Measurements from ENCODE around the gene YBX3.
"Not testable (repeated sequence)": the region's sequence is repeated elsewhere in the genome, so short reads cannot be mapped to it uniquely, and the experiment has no call there.

Gene YBX3

DNA sequence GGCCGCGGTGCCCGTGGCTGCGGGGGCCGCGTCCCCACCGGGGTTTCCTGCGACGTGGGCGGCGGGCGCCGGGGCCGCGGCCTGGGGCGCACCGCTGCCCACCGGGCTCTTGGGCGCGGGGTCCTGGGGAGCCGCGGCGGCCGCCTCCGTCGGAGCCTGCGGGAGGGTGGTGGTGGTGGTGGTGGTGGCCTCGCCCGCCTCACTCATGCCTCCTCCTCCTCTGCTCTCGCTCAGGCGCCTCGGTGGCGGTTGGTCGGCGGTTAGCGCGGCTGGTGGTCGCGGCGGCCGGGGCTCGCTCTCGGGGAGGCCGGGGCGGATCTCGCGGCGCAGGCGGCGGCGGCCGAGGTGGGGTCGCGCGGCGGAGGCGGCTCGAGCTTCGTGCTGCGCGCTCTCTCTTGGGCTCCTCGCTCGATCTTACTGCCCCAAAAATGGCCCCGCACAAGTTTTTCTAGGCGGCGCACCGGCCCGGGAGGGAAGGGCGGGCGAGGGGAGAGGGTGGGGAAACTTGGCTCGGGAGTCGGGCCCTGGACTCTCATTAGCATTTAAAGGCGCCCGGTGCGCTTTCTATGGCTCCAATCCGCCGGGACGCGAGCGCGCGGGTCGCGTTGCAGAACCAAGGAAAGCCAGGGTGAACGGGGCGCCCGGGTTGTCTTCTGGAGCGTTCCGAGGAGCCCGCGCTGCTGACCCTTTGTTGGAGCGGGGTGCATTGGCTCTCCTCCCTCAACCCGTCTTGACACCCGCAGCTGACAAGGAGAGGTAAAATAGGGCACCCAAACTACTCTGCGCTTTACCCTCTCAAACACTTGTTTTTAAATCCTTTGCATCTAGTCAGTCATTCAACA, at the start of gene YBX3:
Gene YBX3, minus strand, starts transcription at position 419 of the 842 bp plus-strand sequence. Its CDS starts 212 bp downstream, at position 207.
- peak; percentile 75 for DNase-seq

DNA sequence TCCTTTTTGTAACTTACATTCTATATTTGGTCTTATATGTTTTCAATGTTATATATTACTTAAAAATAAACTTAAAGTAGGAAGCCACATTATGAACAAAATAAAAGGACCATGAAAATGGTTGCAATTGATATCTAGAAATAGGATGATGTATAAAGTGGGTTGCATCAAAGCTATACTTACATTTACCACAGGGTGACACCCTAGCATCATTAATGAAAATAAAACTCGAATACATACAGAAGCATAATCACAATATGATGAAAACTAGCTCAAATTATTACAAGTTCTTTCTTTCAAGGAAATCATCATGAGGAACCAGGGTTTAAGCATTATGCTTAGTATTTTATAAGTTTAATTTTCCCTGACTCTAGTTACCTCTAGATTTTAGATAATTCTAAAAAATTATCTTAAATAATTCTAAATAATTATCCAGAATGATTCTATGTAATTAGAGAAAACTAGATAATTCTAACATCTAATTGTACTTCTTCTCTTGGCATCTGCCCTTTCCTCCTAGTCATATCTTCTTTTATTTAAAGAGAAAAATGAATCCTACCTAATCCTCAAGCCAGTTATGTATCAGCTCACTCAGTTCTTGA, 48.1 kb upstream of the YBX3 start:
- DNase-seq: peak; percentile 50

DNA sequence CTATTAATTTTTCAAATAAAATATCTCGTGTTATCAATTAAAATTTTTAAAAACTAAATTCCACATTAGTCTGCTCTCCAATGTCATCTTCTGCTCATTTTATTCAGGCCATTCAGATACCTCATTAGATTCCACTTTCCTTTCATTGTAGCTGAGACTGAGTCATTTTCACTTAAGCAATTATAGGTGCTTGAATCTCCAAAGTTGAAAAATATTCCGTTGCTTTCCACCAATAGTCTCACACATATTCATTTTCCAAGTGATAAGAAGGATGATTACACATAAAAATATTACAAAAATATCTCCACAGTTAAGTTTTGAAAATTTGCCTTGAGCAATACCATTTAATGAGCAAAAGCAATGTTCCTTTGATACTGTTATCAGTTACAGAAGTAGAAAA, 36.5 kb upstream of the YBX3 start:
- no peak for DNase-seq

DNA sequence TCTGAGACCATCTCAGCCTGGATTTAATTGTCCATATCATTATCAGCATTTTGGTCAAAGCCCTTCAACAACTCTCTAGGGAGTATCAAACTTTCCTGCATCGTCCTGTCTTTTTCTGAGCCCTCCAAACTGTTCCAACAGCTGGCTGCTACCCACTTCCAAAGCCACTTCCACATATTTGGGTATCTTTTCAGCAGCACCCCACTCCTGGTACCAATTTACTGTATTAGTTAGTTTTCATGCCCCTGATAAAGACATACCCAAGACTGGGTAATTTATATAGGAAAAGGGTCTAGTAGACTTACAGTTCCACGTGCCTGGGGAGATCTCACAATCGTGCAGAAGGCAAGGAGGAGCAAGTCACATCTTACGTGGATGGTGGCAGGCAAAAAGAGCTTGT, 33.1 kb upstream of the YBX3 start:
- DNase-seq: no peak

DNA sequence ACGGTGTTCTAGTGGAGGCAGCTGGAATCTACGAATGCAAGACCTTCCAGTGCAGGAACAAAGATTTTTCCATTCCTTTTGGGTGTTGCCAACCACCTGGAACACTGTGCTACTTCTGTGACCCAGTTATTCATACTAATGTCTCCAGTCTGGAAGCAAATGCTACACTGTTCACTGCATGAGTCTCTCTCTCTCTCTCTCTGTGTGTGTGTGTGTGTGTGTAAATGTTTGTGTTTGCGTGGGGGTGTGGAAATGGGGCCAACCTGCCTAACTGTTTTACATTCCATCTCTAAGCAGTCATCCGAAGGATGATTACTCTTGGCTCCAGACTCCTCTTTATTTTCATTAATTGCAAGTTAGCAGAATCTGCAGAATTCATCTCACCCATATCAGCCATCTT, 29.9 kb upstream of the YBX3 start:
- DNase-seq: peak; percentile 20

DNA sequence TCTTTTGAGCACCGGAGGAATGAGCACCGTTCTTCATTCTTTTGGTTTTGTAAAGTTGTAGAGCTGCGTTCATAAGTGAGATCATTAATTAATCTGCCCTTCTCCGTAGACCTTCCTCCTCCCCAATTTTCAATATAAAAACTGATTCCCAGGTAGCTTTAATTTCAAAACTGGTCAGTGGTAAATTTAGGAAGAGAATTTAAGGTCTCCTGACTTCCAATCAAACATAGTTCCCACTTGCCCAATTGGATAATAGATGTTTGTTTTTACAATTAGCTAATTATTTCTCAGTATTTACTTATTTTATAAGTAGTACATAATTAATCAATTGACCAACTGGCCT, 27.2 kb upstream of the YBX3 start:
- DNase-seq: no peak

DNA sequence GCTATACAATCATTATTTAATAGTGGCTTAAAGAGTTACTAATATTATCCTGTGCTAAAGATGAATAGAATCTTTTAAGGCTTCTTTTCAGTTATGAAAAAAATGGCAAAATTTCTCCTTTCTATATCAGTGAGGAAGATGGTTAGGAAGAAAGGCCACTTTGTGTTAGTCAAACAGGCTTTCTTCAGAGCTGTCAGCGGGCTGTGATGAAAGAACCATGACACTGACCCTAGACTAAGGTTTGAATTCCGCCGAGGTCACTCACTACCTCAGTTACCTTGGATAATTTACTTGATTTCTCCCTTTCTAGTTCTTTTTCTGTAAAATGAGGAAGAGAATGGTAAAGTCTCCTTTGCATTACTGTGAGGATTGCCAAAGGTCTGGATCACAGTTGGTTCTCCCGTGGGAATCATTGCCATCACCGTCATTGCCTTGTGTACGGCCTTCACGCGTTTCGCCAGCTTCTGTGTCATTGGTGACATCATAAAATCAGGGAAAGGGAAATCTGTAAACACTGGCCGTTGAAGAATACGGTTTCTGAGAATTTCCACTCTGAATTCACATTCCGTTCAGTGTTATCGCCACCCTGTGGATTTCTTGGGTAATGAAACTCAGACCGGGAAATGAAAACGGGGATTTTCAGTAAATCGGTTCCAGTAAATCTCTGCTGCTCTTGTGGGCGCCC, 26.7 kb upstream of the YBX3 start:
- peak; percentile 90 for DNase-seq

- no peak for DNase-seq
Observed at GRCh38 chr12:10747730-10748129, 24.6 kb upstream of the YBX3 start.

DNA sequence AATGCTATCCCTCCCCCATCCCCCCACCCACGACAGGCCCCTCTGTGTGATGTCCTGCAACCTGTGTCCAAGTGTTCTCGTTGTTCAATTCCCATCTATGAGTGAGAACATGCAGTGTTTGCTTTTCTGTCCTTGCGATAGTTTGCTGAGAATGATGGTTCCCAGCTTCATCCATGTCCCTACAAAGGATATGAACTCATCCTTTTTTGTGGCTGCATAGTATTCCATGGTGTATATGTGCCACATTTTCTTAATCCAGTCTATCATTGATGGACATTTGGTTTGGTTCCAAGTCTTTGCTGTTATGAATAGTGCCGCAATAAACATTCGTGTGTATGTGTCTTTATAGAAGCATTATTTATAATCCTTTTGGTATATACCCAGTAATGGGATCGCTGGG, 20.3 kb upstream of the YBX3 start:
- not testable (repeated sequence) for DNase-seq

DNA sequence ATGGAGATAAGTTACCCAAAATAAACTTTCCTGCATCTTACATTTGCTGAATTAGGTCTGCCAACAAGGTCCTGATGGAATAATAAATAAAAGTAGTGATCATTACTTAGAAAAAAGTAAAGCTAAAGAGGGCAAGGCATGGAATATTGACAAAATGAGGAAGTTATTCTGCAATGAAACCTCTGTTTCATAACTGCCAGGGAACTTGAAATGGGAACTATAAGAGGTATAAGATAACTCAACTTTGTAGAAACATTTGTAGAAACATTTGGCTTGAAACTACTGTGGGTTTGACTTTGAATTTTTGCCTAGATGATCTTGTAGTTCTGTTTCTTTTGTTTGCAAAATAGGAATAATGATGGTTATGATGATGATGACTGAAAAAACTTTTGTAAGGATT, 18.7 kb upstream of the YBX3 start:
- DNase-seq: no peak

- no peak for DNase-seq
Observed at GRCh38 chr12:10740182-10740581, 17.1 kb upstream of the YBX3 start.

DNA sequence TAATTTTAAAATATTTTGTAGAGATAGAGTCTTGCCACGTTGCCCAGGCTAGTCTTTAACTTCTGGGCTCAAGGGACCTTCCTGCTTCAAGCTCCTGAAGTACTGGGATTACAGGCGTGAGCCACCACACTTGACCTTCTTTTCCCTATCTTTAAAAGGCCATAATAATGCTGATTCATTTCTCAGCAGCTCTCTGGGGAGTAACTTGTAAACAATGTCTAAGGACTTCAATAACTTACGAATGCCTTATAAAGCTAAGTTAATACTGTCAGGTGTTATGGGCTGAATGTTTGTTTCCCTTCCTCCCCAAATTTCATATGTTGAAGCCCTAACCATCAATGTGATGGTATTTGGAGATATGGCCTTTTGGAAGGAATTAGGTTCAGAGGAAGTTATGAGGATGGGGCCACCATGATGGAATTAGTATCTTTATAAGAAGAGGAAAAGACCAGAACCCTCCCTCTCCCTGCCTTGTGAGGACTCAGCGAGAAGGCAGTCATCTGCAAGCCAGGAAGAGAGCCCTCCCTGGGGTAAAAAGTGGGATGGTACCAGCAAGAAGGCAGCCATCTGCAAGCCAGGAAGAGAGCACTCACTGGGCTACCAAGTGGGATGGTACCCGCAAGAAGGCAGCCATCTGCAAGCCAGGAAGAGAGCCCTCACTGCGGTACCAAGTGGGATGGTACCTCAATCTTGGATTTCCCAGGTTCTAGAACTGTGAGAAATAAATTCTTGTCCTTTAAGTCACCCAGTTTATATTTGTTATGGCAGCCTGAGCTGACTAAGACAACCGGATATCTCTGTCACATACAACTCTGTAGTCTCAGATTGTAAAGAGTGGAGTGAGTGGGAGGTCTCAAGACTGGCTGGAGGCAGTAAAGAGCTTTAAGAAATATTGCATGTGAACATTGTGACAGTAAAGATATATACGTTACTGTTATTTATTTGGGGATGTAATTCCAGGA, 16.3 kb upstream of the YBX3 start:
- DNase-seq: no peak

- no peak for DNase-seq
Observed at GRCh38 chr12:10737249-10737648, 14.1 kb upstream of the YBX3 start.

DNA sequence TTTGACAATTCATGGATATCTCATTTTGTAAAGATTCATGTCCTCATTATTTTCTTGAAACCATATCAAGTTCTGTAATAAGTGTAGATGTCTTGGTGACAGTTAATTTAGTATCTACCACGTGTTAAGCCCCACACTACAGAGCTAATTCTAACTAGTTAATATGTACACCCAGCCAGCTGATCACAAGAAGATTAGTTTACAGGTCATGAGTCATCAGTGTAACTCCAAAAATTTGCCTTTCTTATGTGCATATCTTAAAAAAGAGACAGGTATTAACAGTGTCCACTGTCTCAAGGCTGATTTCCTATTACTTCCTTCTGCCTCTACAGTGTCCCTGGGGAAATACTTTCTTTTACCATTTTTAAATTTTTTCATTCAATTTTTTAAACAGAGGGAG, 13.3 kb upstream of the YBX3 start:
- DNase-seq: no peak

DNA sequence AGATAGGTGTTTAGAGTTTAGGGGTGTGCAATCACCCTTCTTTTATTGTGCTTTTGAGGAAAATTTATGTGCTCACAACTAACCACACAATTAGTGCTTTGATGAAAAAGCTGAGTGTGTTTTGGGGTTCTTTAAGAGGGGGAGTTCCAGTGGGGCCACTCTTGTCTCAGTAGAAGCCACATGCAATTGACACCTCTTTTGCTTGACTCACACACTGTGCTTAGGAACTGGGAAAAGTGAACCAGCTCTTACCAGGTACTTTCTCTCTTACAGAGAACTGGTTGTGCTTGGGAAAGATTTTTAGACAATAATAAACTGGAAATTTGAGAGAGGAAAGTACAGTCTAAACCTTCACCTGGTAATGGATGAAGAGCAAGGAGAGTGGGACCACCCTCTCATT, 12.3 kb upstream of the YBX3 start:
- no peak for DNase-seq

DNA sequence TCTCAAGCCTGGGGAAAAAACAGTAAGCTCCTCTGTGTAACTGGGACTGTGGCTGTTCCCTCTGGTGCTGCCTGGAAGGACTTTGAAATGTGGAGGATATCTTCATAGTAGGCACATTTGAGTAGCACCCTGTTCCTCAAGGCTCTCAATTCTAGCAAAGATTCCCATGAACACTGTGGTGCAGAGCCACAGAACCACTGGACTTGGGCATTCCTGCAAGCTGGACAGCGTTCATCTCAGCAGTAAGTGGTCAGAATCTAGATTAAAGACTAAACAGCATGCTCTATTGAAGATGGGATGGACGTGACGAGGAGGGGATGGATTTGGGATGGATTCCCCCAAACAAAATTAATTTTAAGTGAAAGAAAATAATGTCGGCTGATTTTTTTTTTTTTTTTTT, 9.4 kb upstream of the YBX3 start:
- no peak for DNase-seq

DNA sequence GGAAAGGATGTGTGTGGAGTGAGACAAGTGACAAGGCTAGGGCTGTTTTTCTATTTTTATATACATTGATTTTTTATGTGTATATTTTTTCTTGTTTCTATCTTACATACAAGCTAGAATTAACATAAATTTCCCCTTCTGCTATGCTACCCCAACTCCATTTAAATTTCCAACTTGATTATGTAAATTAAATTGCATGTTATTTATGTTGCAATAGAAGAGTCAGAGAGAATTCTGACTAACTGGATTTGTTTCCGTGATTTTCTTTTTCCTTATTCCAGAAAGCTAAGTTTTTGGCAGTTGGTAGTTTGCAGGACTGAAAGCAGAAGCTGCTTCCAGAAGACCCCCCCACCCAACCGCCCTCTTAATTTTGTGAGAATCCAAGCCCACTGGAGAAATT, 8.9 kb upstream of the YBX3 start:
- DNase-seq: no peak

GRCh38 chr12:10730559-10730958, 7.4 kb upstream of the YBX3 start:
- DNase-seq: no peak

DNA sequence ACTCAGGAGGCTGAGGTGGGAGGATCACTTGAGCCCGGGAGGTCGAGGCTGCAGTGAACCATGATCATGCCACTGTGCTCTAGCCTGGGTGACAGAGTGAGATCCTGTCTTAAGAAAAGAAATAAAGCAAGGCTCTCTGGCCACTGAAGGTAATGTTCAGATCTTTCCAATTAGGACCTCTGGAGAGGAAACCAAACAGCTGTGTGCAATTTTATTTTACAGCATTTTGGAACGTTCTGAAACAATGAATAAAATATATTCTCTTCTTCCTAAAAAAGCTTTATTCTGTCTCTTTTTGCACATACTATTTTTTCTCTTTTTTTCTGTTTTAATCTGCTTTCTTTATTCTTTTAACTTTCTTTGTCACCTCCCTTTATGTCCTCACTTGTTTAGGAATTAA, 5.0 kb upstream of the YBX3 start:
- DNase-seq: no peak

- DNase-seq: no peak
Observed at GRCh38 chr12:10726945-10727344, 3.8 kb upstream of the YBX3 start.

DNA sequence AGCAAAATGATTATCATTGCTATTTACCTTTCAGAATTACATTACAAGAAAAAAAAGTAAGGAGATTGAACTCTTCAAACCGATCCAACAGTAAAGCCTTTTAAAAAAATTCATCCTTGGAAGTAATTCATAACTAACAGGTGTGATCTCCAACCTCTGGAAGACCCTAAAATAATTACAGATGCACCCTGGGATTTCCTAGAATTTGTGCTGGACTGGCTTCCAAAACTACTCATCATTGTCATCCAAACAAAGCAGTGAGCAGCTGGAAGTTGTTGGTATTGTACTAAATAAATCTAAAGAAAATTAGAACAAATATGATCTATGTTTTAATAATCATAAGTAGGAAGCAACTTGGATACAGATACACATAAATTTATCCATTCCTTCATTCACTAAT, 1.9 kb upstream of the YBX3 start:
- DNase-seq: no peak

DNA sequence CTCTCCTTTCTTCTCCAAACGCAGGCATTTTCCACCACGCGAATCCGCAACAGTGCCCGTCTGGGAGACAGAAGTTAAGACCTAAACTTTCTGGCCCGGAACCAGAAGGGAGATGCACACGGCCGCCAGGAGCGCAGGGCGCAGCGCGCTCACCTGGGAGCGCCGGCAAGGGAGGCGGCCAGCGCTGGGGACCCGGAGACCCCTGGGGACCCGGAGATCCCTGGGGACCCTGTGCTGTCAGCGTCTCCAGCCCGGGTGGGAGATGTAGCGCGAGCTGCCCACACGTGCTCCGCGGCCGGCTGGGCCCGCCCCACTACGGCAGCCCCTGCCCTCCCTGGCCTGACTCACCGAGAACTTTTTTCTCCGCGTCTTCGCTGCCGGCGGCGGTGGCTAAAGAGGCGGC, 620 bp downstream of the YBX3 start:
- DNase-seq: peak; percentile 47

Measured in fibroblast of upper back skin (primary cell).